ENCODE results near the gene SSBP2. TPM values are rescaled to one million over a fixed set of nuclear protein-coding genes. Genes with fewer than 3 reads are reported as not detected.

The SSBP2 gene
- total RNA-seq, 2 donors from 2014 or later: 23.7 to 75.0 TPM

DNA sequence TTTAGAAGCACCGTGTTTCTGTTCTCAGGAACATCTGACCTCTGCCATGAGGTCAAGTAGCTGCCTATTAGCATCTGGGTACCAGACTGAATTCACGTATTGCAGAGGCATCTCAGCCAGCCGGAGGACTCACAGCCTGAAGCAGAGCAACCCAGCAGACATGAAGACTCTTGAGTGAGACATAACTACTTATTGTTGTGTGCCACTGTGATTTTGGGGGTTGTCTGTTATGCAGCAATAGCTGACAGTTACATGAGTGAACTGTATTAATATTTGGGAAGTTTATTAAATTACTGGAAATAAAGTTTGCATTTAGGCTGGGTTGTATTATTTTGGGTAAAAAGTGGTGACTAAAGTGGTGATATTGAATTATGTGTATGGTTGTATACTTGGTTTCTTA is 355.6 kb downstream of the SSBP2 start:
- DNase-seq (ENCODE audit: low spot score) (no peak), ATAC-seq (ENCODE audit: insufficient number of reproducible peaks, low FRiP score, low read depth) (no peak)
- no peaks in the 10 kb centered on the region for H3K36me3 ChIP-seq

GRCh38 chr5:81393783-81394718 is 356.8 kb downstream of the SSBP2 start, which contains the start of gene ACOT12:
TSS of gene ACOT12 (minus strand) at chr5:81394134. CDS start at chr5:81394114, 20 bp downstream.
- no peak for ATAC-seq (ENCODE audit: insufficient number of reproducible peaks, low FRiP score, low read depth)
- H3K4me3 ChIP-seq: peak within 1 kb of the TSS; percentile 76
- H3K36me3 ChIP-seq: no peaks in the 10 kb centered on the region
- H3K27me3 ChIP-seq (replicated peaks; ENCODE audit: insufficient read depth): no peaks in the 10 kb centered on the region
- no peak within 1 kb of the TSS for H3K27ac ChIP-seq
- peaks cover 6 to 12% of the 10 kb centered on the region in 2 donors for H3K4me1 ChIP-seq (ENCODE audit: control insufficient read depth in 1 of 2, low read depth in 2 of 2)
- no peak for DNase-seq (ENCODE audit: low spot score)
- H3K9me3 ChIP-seq: no peaks in the 10 kb centered on the region
- TF ChIP-seq CTCF (IDR thresholded peaks at IDR 0.05): no peak

More for the DNA sequence above, 355.6 kb downstream of the SSBP2 start:
- Histone ChIP-seq H3K27me3 (replicated peaks; ENCODE audit: insufficient read depth) (no peaks in the 10 kb centered on the region), H3K9me3 (no peaks in the 10 kb centered on the region), H3K4me1 (ENCODE audit: control insufficient read depth in 1 of 2, low read depth in 2 of 2) (peaks cover 6 to 12% of the 10 kb centered on the region in 2 donors), H3K27ac (no peak overlapping the region), H3K4me3 (no peak overlapping the region)
- no peak for TF ChIP-seq CTCF (IDR thresholded peaks at IDR 0.05)

GRCh38 chr5:81393430-81393782 is 357.5 kb downstream of the SSBP2 start:
- Histone ChIP-seq H3K4me3 (peak overlapping the region; percentile 76), H3K36me3 (no peaks in the 10 kb centered on the region), H3K9me3 (no peaks in the 10 kb centered on the region), H3K4me1 (ENCODE audit: control insufficient read depth in 1 of 2, low read depth in 2 of 2) (peaks cover 6 to 12% of the 10 kb centered on the region in 2 donors), H3K27me3 (replicated peaks; ENCODE audit: insufficient read depth) (no peaks in the 10 kb centered on the region), H3K27ac (no peak overlapping the region)
- ATAC-seq (ENCODE audit: insufficient number of reproducible peaks, low FRiP score, low read depth): no peak
- DNase-seq (ENCODE audit: low spot score): no peak
- TF ChIP-seq CTCF (IDR thresholded peaks at IDR 0.05): no peak

DNA sequence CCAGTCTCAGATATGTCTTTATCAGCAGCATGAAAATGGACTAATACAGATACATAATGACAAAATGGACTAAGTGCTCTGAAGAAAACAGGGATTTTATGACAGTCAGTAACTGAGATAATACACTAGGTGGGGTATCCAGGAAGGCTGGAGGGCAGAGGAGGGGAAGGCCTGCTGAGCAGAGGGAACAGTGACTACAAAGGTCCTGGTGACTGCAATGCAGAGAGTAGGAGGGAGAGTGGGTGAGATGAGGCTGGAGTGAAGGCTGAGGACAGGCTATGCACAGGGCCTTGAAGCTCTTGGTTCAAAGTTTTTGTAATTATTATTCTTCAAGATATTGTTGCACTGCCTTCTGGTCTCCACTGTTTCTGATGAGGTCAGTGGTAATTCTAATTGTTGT is 361.9 kb downstream of the SSBP2 start:
- ATAC-seq (ENCODE audit: insufficient number of reproducible peaks, low FRiP score, low read depth) (no peak), DNase-seq (ENCODE audit: low spot score) (no peak)
- Histone ChIP-seq H3K4me1 (ENCODE audit: control insufficient read depth in 1 of 2, low read depth in 2 of 2) (peaks cover 6 to 7% of the 10 kb centered on the region in 2 donors), H3K36me3 (no peaks in the 10 kb centered on the region), H3K27ac (no peak overlapping the region), H3K27me3 (replicated peaks; ENCODE audit: insufficient read depth) (no peaks in the 10 kb centered on the region), H3K9me3 (no peaks in the 10 kb centered on the region), H3K4me3 (no peak overlapping the region)
- no peak for TF ChIP-seq CTCF (IDR thresholded peaks at IDR 0.05)

DNA sequence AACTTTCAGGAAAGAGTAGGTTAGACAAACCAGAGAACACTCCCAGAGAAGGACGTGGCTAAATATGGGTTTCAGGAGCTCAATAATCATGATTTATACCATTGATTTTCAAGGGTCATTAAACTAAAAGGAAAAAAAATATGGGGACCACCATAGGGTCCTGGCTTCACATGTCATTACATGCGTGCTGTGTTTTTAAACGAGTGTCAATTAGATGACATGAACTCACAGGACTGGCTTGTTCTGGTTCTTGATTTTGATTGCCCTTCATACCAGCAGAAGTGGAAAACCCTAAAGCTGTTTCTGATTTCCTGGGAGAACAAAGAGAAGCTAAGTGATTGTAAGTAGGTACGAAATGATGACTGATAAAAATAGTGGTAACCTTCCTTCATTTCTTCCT is 362.7 kb downstream of the SSBP2 start:
- Histone ChIP-seq H3K27ac (no peak overlapping the region), H3K4me3 (no peak overlapping the region), H3K4me1 (ENCODE audit: control insufficient read depth in 1 of 2, low read depth in 2 of 2) (peaks cover 0 to under 1% of the 10 kb centered on the region in 2 donors), H3K9me3 (no peaks in the 10 kb centered on the region), H3K36me3 (no peaks in the 10 kb centered on the region), H3K27me3 (replicated peaks; ENCODE audit: insufficient read depth) (no peaks in the 10 kb centered on the region)
- ATAC-seq (ENCODE audit: insufficient number of reproducible peaks, low FRiP score, low read depth): no peak
- TF ChIP-seq CTCF (IDR thresholded peaks at IDR 0.05): no peak
- no peak for DNase-seq (ENCODE audit: low spot score)

Measured in thoracic aorta (tissue), 2 donors.